Omental fat pad (tissue), 4 donors: ENCODE results near the gene ZNF236. TPM values are rescaled to one million over a fixed set of nuclear protein-coding genes. Genes with fewer than 3 reads are reported as not detected.

Experiments used
- ATAC-seq: fragments of 150-250 bp; one replicate; pipeline ENCODE4 v1.9.1; 2016; ENCODE audit warnings: mild to moderate bottlenecking, moderate library complexity; ENCODE audit not compliant: low FRiP score
- DNase-seq: peaks from one replicate; pipeline ENCODE4 v3.0.0-alpha.2; 2019; ENCODE audit warnings: low spot score
- total RNA-seq, 4 donors: library from RNA; depleted of rRNA; stranded (reverse); fragments of >200 nt; gene quantifications; one replicate each; pipeline ENCODE4 v1.1.0, GENCODE V29; 2016
- TF ChIP-seq, protein P1 (sequence below), 3 donors: fragments of 450-650 bp; IDR thresholded peaks; one replicate each; pipeline ENCODE4 v1.5.1; 2016 to 2017; ENCODE audit warnings: antibody characterized with exemption in 3 of 3, mild to moderate bottlenecking in 3 of 3, moderate library complexity in 2 of 3

The ZNF236 gene
- total RNA-seq, 4 donors from 2014 or later = 14.3 to 18.0 (median 17.0) TPM

- no peak for DNase-seq
- ATAC-seq = no peak
- TF ChIP-seq, protein P1, sequence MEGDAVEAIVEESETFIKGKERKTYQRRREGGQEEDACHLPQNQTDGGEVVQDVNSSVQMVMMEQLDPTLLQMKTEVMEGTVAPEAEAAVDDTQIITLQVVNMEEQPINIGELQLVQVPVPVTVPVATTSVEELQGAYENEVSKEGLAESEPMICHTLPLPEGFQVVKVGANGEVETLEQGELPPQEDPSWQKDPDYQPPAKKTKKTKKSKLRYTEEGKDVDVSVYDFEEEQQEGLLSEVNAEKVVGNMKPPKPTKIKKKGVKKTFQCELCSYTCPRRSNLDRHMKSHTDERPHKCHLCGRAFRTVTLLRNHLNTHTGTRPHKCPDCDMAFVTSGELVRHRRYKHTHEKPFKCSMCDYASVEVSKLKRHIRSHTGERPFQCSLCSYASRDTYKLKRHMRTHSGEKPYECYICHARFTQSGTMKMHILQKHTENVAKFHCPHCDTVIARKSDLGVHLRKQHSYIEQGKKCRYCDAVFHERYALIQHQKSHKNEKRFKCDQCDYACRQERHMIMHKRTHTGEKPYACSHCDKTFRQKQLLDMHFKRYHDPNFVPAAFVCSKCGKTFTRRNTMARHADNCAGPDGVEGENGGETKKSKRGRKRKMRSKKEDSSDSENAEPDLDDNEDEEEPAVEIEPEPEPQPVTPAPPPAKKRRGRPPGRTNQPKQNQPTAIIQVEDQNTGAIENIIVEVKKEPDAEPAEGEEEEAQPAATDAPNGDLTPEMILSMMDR (IDR thresholded peaks at IDR 0.05) = no peak
Observed at GRCh38 chr18:76931171-76931570, 108.8 kb downstream of the ZNF236 start.

GRCh38 chr18:76932026-76932819 lies 109.9 kb downstream of the ZNF236 start:
- TF ChIP-seq, protein P1 (IDR thresholded peaks at IDR 0.05) = no peak
- peak; percentile 28 for ATAC-seq
- DNase-seq = no peak

DNA sequence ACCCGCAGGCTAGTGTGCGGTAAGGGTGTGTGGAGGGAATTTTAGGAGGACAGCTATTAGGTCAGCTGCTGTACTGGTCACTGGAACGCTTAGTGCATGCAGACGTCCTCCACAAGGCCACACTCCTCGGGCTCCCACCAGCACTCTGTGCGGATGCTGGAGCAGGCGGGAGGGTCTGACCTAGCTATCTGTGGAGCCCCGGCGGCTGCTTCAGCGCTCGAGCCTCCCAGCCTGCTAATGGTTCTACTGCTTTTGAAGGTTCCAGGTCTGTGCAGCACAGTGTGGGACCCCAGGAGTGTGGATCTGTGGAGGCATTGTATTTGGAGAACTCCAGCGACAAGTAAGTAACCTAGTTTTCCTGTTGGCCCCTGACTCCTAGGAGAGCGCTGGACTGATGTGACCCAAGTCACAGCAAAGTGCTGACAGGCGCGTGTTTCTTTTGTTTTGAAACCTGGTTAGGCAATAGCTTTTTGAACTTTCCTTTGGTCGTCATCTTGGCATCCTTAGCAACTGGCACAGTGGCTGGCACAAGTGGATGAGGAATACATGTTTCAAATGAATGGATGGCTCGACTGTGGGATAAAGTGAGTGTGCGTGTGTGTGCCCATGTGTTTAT lies 113.5 kb downstream of the ZNF236 start:
- no peak for DNase-seq
- ATAC-seq = no peak
- TF ChIP-seq, protein P1 (IDR thresholded peaks at IDR 0.05) = no peak

- no peak for DNase-seq
- TF ChIP-seq, protein P1 (IDR thresholded peaks at IDR 0.05) = no peak
- ATAC-seq = no peak
Observed at GRCh38 chr18:76936877-76937276, 114.5 kb downstream of the ZNF236 start.

- DNase-seq = no peak
- TF ChIP-seq, protein P1 (IDR thresholded peaks at IDR 0.05) = no peak
- ATAC-seq = no peak
Observed at GRCh38 chr18:76937597-76937996, 115.2 kb downstream of the ZNF236 start.

- DNase-seq = no peak
- TF ChIP-seq, protein P1 (IDR thresholded peaks at IDR 0.05) = no peak
- no peak for ATAC-seq
Observed at GRCh38 chr18:76938619-76939018, 116.3 kb downstream of the ZNF236 start.

DNA sequence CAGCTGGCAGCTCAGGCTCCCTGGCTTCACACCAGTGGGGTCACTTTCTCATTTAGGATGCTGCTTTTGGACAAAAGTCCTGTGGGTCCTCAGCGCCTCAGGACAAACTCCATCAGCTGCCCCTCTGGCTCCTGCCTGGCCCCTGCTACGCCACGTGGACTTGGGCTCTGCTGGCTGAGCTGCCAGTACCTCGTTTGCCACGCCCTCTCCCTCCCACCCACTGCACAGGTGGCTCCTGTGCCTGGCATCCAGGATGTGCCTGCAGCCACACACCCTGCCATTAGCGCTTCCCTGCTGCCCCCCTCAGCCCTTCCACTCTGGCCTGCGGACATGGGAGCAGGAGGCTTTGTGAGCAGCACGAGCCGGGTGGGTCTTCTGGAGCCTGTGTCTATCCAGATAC lies 118.9 kb downstream of the ZNF236 start:
- ATAC-seq (no peak), DNase-seq (no peak)
- TF ChIP-seq, protein P1 (IDR thresholded peaks at IDR 0.05) = no peak
